ENCODE data around the gene ANO1.

The ANO1 gene

GRCh38 chr11:70183032-70183431 lies 104.9 kb downstream of the ANO1 start:
- no peak for ATAC-seq (replicated peaks)
- Mint-ChIP-seq H3K27ac (no peak overlapping the region), H3K27me3 (peaks cover 13 to 29% of the 10 kb centered on the region in 2 donors), H3K36me3 (no peaks in the 10 kb centered on the region), H3K4me3 (no peak overlapping the region), H3K9me3 (no peaks in the 10 kb centered on the region), H3K4me1 (no peaks in the 10 kb centered on the region)
- no peak for DNase-seq

- ATAC-seq (replicated peaks) (no peak), DNase-seq (no peak)
- Mint-ChIP-seq H3K27ac (no peak overlapping the region), H3K4me3 (no peak overlapping the region), H3K4me1 (no peaks in the 10 kb centered on the region), H3K9me3 (no peaks in the 10 kb centered on the region), H3K27me3 (peaks cover 13 to 29% of the 10 kb centered on the region in 2 donors), H3K36me3 (no peaks in the 10 kb centered on the region)
Measured at GRCh38 chr11:70183483-70184176, 105.5 kb downstream of the ANO1 start.

- no peaks in the 10 kb centered on the region for H3K4me1 Mint-ChIP-seq
- no peak overlapping the region for H3K4me3 Mint-ChIP-seq
- H3K9me3 Mint-ChIP-seq = no peaks in the 10 kb centered on the region
- DNase-seq (no peak), ATAC-seq (replicated peaks) (no peak)
- H3K27ac Mint-ChIP-seq = no peak overlapping the region
- H3K27me3 Mint-ChIP-seq = peaks cover 15 to 29% of the 10 kb centered on the region in 2 donors
- H3K36me3 Mint-ChIP-seq = no peaks in the 10 kb centered on the region
Measured at GRCh38 chr11:70184396-70184795, 106.3 kb downstream of the ANO1 start.

GRCh38 chr11:70185348-70186055 lies 107.4 kb downstream of the ANO1 start:
- DNase-seq (no peak), ATAC-seq (replicated peaks) (no peak)
- no peak overlapping the region for H3K27ac Mint-ChIP-seq
- H3K9me3 Mint-ChIP-seq = no peaks in the 10 kb centered on the region
- no peaks in the 10 kb centered on the region for H3K36me3 Mint-ChIP-seq
- H3K27me3 Mint-ChIP-seq = peaks cover 19 to 29% of the 10 kb centered on the region in 2 donors
- no peaks in the 10 kb centered on the region for H3K4me1 Mint-ChIP-seq
- H3K4me3 Mint-ChIP-seq = no peak overlapping the region

- no peak for ATAC-seq (replicated peaks)
- DNase-seq = no peak
- no peak overlapping the region for H3K27ac Mint-ChIP-seq
- H3K9me3 Mint-ChIP-seq = no peaks in the 10 kb centered on the region
- peaks cover 0 to 2% of the 10 kb centered on the region in 2 donors for H3K4me1 Mint-ChIP-seq
- H3K36me3 Mint-ChIP-seq = no peaks in the 10 kb centered on the region
- peaks cover 19 to 29% of the 10 kb centered on the region in 2 donors for H3K27me3 Mint-ChIP-seq
- H3K4me3 Mint-ChIP-seq = no peak overlapping the region
Measured at GRCh38 chr11:70186420-70186819, 108.3 kb downstream of the ANO1 start.

GRCh38 chr11:70186936-70187335 lies 108.8 kb downstream of the ANO1 start:
- Mint-ChIP-seq H3K36me3 (no peaks in the 10 kb centered on the region), H3K4me3 (no peak overlapping the region), H3K27me3 (peaks cover 19 to 31% of the 10 kb centered on the region in 2 donors), H3K9me3 (no peaks in the 10 kb centered on the region), H3K27ac (no peak overlapping the region), H3K4me1 (peaks cover 0 to 6% of the 10 kb centered on the region in 2 donors)
- no peak for DNase-seq
- no peak for ATAC-seq (replicated peaks)

- no peak overlapping the region for H3K4me3 Mint-ChIP-seq
Measured at GRCh38 chr11:70187771-70188170, 109.7 kb downstream of the ANO1 start.

GRCh38 chr11:70189622-70190021 lies 111.5 kb downstream of the ANO1 start:
- no peak overlapping the region for H3K4me3 Mint-ChIP-seq
- ATAC-seq (replicated peaks) (no peak), DNase-seq (no peak)
- H3K9me3 Mint-ChIP-seq = no peaks in the 10 kb centered on the region
- H3K36me3 Mint-ChIP-seq = no peaks in the 10 kb centered on the region
- peaks cover 0 to 6% of the 10 kb centered on the region in 2 donors for H3K4me1 Mint-ChIP-seq
- no peak overlapping the region for H3K27ac Mint-ChIP-seq
- peaks cover 19 to 27% of the 10 kb centered on the region in 2 donors for H3K27me3 Mint-ChIP-seq

More at GRCh38 chr11:70187771-70188170, 109.7 kb downstream of the ANO1 start:
- DNase-seq (no peak), ATAC-seq (replicated peaks) (no peak)
- Mint-ChIP-seq H3K27ac (no peak overlapping the region), H3K4me1 (peaks cover 0 to 6% of the 10 kb centered on the region in 2 donors), H3K27me3 (peaks cover 18 to 36% of the 10 kb centered on the region in 2 donors), H3K36me3 (no peaks in the 10 kb centered on the region), H3K9me3 (no peaks in the 10 kb centered on the region)

- ATAC-seq (replicated peaks) = peak; percentile 82 to 88
- DNase-seq = peak; percentile 48
- H3K27ac Mint-ChIP-seq = no peak overlapping the region
- no peaks in the 10 kb centered on the region for H3K9me3 Mint-ChIP-seq
- no peak overlapping the region for H3K4me3 Mint-ChIP-seq
- no peaks in the 10 kb centered on the region for H3K36me3 Mint-ChIP-seq
- peaks cover 16 to 21% of the 10 kb centered on the region in 2 donors for H3K27me3 Mint-ChIP-seq
- H3K4me1 Mint-ChIP-seq = peaks cover 3 to 6% of the 10 kb centered on the region in 2 donors
Measured at GRCh38 chr11:70191495-70192140, 113.5 kb downstream of the ANO1 start.

- Mint-ChIP-seq H3K36me3 (no peaks in the 10 kb centered on the region), H3K27ac (no peak overlapping the region), H3K4me1 (peaks cover 3 to 6% of the 10 kb centered on the region in 2 donors), H3K9me3 (no peaks in the 10 kb centered on the region), H3K27me3 (peaks cover 16% of the 10 kb centered on the region in 2 donors), H3K4me3 (no peak overlapping the region)
- DNase-seq (no peak), ATAC-seq (replicated peaks) (no peak)
Measured at GRCh38 chr11:70192666-70193410, 114.7 kb downstream of the ANO1 start.

GRCh38 chr11:70193411-70194292 lies 115.5 kb downstream of the ANO1 start:
- no peak for ATAC-seq (replicated peaks)
- no peak overlapping the region for H3K4me3 Mint-ChIP-seq
- DNase-seq = no peak
- H3K27me3 Mint-ChIP-seq = peaks cover 16 to 18% of the 10 kb centered on the region in 2 donors
- no peaks in the 10 kb centered on the region for H3K9me3 Mint-ChIP-seq
- H3K4me1 Mint-ChIP-seq = peaks cover 3 to 6% of the 10 kb centered on the region in 2 donors
- H3K27ac Mint-ChIP-seq = no peak overlapping the region
- no peaks in the 10 kb centered on the region for H3K36me3 Mint-ChIP-seq

GRCh38 chr11:70194792-70195791 lies 117.0 kb downstream of the ANO1 start:
- Mint-ChIP-seq H3K4me1 (peaks cover 3 to 6% of the 10 kb centered on the region in 2 donors), H3K27ac (no peak overlapping the region), H3K36me3 (no peaks in the 10 kb centered on the region), H3K9me3 (no peaks in the 10 kb centered on the region), H3K27me3 (peaks cover 10 to 22% of the 10 kb centered on the region in 2 donors), H3K4me3 (no peak overlapping the region)
- DNase-seq (no peak), ATAC-seq (replicated peaks) (no peak)
